Keratinocyte (primary cell): ENCODE data around the gene MAPK1IP1L.

Source experiments
- CTCF ChIP-seq, 3 experiments: IDR thresholded peaks in 1 of 3; conservative IDR thresholded peaks in 1 of 3; optimal IDR thresholded peaks in 1 of 3; 2 replicates in 2 of 3; 3 replicates in 1 of 3; pipeline versions ENCODE3 to v1.5.1; 2011; ENCODE audit warnings: low read length in 3 of 3, mild to moderate bottlenecking in 3 of 3, moderate library complexity in 2 of 3, control low read depth in 1 of 3, inconsistent platforms in 1 of 3; ENCODE audit not compliant: insufficient read depth in 2 of 3; ENCODE audit errors: extremely low read depth in 1 of 3
- EZH2 ChIP-seq: IDR thresholded peaks from one replicate; pipeline ENCODE4 v1.6.1; 2012; ENCODE audit warnings: inconsistent platforms, mild to moderate bottlenecking, low read length, moderate library complexity

GRCh38 chr14:55048900-55049436 is 2.5 kb upstream of the MAPK1IP1L start:
- TF ChIP-seq CTCF (optimal IDR thresholded peaks at IDR 0.05 in 1 of 3, IDR thresholded peaks at IDR 0.05 in 1 of 3, conservative IDR thresholded peaks at IDR 0.05 in 1 of 3; ENCODE audit: extremely low read depth in 1 of 3, insufficient read depth in 2 of 3, low read length in 3 of 3): no peak
- no peak for TF ChIP-seq EZH2
